GM18870 (cell line): ENCODE measurements around the gene CIZ1.
"Not testable (repeated sequence)": the region's sequence is repeated elsewhere in the genome, so short reads cannot be mapped to it uniquely, and the experiment has no call there.

ENCODE experiments used
- ATAC-seq: cut with Tn5 transposase; IDR thresholded peaks from one replicate; pipeline ENCODE4 v1.9.1; 2021; ENCODE audit warnings: moderate library complexity; ENCODE audit not compliant: unreplicated experiment

Gene CIZ1

DNA sequence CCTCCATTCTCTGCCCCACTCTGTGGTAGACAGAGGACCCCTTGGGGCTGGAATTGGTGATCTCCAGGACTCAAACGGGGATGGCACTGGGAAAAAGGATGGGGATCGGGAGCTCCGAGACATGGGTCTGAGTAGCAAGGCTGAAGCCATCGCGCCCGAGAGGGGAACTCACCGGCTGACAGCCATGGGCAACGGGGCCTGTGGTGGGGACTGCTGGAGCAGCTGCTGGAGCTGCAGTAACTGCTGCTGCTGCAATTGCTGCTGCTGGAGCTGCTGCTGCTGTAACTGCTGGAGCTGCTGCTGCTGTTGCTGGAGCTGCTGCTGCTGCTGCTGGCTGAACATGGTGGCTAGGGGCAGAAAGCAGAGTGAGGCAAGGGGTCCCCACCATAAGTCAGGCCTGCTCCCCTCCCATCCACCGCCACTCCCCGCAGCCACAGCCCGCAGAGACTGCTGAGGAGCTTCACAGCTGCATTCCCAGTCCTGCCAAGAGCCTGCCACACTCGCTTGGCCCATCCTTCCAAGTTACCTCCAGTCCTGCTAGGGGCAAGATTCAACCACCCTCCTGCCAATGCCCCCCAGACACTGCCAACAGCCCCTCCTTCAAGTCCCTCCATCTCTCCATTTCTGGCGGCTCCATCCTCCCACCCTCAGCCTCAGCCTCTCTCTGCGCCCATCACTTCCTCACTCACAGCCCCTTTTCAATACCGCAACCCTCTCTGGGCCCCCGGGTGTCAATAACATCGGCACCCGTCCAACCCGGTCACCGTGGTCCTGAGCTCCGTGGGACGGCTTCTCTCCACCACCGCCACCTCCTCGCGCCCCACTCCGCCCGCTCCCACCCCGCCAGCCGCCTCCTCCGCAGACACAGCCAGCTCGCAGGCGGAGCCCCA, 611 bp downstream of the CIZ1 start:
- ATAC-seq = no peak

DNA sequence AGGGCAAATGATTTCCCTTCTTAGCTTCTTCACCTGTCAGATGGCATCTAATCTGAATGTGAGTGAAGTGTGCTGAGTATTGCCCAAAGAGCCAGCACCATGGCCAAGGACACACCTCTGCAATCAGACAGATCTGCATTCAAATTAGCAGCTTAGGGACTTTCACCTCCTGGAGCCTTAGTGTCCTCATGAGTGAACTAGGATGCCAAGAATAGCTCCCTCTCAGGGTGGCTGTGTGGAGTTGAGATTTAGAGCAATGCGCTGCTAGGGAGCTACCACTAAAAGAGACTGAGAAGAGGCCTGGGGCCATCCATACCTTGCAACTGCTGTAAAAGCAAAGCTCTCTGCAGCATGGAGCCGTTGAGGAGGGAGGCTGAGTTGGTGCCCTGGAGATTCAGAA, 1.4 kb downstream of the CIZ1 start:
- ATAC-seq = no peak

DNA sequence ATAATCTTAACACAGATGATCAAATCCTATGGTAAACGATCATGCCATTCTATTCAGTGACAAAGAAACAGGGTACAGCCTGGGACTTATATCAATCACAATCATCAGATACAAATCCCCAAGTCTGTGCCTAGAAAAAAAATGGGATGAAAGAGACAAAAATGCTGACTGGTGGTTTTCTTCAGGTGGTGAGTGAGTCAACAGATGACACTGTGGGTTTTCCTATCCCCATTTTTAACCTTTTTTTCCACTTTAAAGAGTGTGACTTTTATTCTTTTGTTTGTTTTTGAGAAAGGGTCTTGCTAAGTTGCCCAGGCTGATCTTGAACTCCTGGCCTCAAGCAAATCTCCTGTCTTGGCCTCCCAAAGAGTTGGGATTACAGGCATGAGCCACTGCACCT, 3.2 kb downstream of the CIZ1 start:
- ATAC-seq = no peak

DNA sequence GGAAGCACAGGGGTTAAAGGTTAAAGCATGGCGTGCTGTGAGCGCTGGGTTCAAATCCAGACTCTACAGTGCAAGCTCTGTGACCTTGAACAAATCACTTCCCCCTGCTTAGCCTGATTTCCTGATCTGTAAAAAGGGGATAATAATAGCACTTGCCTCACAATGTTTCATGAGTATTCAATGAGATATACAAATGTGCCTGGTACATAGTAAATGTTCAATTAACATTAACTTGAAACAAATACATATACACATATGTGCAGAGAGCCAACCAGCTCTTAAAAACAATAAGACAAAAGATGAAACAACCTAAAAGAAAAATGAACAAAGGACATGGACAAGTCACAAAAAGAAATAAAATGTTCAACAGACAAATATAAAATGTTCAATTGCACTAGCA, 4.0 kb downstream of the CIZ1 start:
- no peak for ATAC-seq

DNA sequence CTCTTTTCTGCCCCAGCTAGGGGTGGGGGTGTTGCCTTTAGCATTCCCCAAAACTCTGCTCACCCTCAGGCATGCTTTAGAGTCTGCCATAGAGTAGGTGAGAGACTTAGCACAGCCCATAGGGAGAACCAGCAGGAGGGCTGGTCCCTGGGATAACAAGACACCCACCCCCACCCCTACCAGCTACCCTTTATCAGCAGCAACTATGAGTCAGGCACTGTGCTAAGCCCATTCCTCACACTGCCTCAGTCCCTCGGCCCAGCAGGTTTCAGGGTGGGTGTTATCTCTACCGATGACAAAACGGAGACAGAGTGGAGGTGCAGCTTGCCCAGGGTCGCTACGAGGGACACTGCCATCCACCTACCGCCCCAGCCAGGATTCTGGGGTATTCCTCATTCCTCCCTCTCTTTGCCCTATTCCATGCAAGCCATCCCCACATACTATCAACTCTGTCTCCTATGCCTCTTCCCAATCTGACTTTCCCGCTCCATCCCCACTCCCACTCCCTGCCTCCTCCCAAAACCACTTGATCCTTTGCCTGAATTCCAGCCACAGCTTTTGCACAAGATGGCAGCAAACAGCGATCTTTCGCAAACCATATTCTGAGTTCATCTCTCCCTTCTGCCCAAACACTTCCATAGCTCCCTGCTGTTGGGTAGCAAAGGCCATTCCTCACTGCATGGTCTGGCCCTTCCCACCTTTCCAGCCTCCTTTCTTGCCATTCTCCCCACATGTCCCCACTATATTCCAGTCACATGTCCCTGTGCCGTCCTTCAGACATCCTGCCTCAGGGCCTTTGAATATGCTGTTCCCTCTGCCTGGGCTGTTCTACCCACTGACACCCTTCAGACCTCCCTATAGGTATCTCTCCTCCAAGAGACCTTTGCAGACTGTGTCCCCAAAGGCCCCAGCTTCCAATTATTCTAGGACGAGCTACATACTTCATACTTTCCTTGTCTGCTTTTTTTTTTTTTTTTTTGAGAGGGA, 5.1 kb downstream of the CIZ1 start:
- no peak for ATAC-seq

DNA sequence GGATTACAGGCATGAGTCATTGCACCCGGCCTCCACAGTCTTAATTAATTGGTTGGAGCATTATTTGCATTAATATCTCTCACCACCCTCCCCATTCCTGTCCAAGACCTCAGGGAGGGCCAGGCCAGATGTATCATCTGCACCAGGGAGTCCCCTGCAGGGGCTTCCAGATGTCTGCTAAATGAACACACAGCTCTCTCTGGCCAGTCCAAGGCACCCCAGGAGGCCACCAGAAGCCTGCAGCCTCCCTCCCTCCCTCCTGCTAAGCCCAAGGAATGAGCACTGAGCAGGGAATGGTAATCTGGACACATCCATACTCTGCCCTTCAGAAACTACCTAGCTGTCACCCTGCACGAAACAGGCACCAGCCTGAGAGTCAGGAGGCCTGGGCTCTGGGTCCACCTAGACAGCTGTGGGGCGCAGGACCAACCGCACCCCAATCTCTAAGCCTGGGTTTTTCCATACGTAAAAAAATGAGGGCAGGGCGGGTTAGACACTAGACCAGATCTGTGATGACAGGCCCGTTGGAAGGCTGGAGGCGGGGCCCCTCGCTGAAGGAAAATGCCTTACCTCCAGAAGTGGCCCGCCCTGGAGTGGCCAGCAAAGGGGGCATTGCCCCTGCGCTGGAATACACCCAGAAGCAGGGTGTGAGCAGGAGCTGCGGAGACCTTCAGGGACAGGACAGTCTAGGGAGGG, 8.3 kb downstream of the CIZ1 start:
- ATAC-seq = no peak

DNA sequence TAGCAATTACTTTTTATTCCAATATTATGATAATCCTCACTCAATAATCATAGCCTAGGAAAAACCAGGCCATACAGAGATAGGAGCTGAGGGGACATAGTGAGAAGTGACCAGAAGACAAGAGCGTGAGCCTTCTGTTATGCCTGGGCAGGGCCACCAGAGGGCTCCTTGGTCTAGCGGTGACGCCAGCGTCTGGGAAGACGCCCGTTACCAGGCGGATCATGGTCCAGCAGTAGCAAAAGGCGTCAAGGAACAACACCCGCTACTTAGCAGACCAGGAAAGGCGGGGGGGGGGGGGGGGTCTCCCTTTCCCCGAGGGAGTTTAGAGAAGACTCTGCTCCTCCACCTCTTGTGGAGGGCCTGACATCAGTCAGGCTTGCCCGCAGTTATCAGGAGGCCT, 9.9 kb downstream of the CIZ1 start:
- not testable (repeated sequence) for ATAC-seq

DNA sequence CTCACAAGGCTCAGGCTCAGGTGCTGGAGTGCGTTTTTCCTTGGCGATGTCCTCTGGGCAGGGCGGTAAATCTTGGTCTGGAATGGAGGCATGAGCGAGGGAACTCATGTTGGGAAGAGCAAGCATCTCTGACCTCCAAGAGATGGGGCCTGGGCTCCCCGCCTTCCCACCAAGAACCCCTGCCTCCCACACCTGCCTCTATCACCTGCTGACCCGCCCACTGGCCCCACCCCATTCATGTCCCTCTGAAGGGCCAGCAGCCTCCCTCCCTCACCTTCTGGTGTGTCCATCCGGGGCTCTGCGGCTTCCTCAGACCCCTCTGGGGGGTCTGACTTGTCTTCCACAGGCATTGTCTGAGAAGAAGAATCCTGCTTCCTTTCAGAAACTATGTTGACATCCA, 10.9 kb downstream of the CIZ1 start:
- no peak for ATAC-seq

DNA sequence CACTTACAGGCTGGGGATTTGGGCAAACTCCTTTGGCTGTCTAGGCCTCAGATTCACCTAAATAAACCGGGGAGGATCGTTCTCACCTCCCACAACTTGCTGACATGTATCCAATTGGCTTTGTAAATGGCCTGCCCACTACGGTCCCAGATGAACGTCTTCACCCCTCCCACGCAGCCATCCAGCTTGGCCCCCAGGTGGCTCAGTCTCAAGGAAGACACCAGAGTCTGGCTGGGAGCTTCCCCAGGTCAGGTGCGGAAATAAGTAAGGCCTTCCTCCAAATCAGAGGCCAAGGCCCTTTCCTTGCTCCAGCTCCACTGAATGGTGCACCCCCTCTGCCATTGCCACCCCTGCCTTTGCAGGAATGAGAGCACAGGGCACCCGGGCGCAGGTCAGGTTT, 11.4 kb downstream of the CIZ1 start:
- no peak for ATAC-seq

DNA sequence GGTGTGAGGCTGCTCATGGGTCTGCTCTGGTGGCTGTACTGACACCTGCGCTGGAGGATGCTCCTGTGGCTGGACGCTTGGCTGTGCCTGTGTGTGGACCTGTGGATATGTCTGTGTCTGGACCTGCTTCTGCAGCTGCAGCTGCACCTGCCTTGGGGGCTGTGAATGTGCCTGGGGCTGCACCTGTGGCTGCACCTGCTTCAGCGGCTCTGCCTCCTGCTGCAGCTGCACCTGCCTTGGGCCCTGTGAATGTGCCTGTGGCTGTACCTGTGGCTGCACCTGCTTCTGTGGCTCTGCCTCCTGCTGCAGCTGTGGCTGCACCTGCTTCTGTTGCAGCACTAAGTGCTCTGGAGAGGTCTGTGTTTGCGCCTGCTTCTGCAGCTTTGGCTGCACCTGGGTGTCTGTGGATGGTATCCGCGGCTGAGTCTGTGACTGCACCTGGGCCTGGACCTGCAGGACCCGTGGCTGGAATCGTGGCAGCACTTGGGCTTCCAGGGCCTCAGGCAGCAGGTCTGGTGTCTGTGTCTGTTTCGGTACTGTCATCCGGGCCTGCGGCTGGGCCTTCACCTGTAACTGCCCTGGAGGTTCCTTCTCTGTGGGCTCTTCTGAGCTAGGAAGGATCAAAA, 12.5 kb downstream of the CIZ1 start:
- no peak for ATAC-seq

DNA sequence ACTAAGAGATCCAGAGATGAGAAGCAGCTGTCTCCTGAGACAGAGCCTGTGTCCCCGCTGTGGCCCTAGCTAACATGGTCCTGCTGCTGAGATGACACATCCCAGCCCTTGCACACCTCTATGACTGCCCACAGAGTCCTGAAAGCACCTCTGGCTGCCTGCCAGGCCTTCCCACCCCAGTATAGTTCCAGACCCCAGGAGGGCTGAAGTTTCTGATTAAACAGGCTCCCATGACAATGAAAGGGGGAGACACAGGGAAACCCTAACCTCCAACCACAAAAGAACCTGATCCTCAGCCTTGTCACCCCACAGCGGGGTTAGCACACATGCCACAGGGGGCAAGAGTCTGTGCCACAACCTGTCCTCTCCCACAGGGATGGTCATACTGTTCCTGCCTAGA, 15.6 kb downstream of the CIZ1 start:
- ATAC-seq = no peak

DNA sequence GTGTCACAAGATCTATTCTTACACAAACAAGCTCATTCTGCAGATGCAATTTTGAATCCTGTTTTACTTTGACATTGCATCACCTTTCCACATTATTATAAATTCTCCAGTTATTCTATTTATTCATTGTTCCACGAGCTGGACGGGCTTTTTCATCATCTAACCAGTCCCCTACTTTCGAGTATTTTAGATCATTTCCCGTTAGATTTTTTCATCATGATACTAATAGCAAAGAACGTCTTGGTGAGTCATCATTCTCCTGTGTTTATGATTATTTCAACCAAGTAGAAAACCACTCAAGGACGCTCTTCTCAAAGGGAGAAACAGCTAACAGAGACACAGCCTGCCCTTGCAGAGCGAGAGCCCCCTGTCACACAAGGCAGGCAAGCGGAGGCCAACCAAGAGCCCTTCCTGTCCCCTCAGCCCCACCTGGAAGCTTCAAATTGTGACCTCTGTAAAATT, 16.2 kb downstream of the CIZ1 start:
- ATAC-seq = no peak

DNA sequence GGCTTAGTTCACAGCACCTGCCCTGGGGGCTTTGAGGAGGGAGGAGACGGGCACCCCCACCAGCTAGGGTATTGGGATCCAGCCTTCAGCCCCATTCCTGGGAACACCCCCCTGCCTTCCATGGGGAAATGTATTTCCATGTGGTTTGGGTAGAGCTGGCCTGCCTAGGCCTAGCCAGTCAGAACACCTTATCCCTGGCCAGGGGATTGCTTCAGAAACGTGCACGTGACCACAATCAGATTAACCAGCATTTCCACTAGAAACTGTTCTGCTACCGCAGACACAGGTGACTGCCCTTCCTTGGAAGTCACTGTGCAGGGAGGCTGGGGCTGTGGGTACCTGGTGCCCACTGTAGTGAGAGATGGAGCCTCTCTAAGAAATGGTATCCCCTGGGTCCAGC, 17.3 kb downstream of the CIZ1 start:
- no peak for ATAC-seq

DNA sequence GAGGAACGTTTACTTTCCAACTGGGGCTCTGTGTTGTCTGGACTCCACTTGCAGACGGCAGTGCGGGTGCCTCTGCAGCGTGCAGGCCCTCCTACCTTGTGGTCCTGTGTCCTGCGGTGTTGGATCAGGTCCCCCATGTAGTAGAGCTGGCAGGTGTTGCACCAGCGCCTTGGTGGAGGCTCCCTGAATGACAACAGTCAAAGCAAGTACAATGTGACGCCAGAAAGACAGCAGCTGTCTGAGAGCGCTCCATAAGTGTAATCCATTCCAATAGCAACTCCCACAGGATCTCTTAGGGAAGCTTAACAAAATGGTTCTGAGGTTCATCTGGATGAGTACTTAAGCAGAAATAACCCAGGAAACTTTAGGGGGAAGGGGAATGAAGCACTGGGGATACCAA, 21.4 kb downstream of the CIZ1 start:
- no peak for ATAC-seq

DNA sequence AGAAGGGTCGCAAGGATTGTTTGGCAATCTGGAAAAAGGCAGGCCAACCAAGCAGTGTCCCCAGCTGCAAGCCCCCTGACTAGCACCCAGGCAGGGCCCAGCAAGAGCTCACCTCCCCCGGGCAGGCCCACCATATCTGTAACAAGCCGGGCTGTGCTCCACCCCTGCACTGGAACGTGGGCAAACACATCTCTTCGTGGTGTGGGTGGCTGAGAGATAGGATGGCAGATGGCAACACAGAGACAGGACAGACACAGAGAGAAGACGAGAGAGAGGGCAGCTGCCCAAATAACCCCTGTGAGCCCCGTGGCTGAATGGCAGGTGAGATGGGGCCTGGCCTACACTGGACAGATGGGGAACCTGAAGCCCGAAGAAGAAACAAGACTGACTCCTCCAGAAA, 21.9 kb downstream of the CIZ1 start:
- ATAC-seq = no peak

DNA sequence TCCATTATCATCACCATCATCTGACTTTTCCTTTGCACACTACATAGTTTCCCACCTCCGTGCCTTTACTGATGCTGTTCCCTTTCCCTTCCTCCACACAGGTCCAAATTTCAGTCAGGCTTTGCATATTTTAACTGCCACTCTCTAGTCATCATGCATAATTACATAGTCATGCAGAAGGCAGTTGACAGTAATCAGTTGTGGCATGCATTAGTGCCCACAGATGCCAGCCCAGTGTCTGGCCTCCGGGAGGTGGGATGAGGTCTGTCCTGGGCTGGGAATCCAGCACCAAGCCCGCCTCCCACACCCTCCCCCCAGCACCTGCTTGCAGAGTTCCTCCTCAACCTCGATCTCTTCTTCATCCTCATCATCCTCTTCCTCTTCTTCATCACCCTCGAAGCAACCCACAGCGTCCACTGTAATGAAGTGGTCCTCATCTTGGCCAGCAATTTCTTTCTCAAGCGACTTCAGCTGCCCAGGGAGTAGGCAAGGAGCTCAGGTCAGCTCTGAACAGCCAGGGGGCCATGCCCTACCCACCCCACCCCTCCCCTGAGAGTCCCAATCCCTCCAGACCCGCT, 22.6 kb downstream of the CIZ1 start:
- ATAC-seq = no peak

DNA sequence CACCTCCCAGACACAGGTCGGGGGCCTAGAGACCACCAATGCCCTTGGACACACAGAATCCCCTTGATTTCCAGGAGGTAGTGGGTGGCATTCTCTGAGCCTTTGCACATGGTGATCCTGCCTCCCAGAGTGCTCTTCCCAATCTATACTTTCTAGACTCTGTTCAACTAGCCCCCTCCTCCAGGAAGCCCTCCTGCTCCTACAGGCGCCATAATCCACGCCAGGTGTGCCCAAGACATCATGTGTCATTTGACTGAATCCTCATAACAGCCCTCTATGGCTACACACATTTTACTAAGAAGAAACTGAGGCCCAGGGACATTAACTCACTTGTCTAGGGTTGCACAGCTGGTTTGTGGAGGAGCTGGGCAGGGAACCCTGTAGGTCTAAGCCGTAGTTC, 24.2 kb downstream of the CIZ1 start:
- ATAC-seq = no peak

DNA sequence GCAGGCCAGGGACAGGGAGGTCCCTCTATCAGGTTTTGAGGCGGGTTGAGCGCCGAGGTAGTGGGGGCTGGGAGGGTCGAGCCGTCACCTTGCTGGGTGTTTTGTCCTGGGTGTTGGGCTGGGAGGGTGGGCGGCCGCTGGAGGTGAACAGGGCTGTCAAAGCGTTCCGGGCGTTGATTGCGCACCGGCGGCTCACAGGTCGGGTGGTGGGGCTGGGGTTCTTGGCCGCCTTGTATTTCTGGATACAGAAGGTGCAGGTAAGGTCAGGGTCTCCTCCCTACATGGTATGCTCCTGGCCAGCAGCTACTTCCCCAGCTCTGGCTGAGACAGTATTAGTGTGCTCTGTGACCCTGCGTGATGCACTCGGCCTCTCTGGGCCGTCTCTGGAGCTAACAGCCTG, 25.2 kb downstream of the CIZ1 start:
- no peak for ATAC-seq

DNA sequence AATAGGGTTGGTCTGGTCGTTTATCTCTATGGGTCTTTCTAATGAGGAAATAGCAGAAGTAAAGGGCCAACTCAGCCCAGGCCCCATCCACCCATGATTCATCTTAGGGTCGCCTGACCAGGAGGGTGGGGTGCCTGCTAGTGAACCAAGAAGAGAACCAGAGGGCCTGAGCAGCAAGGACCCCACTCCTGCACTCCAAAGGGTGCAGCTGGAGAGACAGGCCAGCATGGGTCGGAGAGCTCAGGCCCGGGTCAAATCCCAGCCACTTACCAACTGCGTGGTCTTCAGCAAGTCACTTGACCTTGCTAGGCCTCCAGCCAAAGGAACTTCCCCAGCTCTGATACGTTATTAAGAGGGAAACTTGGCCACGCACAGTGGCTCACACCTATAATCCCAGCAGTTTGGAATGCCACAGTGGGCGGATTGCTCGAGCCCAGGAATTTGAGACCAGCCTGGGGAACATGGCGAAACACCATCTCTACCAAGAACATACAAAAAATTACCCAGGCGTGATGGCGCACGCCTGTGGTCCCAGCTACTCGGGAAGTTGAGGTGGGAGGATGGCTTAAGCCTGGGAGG, 27.0 kb downstream of the CIZ1 start:
- no peak for ATAC-seq
